ENCODE measurements around the gene EEF1AKMT4. TPM values are rescaled to one million over a fixed set of nuclear protein-coding genes. Genes with fewer than 3 reads are reported as not detected.

EEF1AKMT4 gene
- total RNA-seq, 2 donors from 2014 or later, result 4.1 to 11.7 TPM

DNA sequence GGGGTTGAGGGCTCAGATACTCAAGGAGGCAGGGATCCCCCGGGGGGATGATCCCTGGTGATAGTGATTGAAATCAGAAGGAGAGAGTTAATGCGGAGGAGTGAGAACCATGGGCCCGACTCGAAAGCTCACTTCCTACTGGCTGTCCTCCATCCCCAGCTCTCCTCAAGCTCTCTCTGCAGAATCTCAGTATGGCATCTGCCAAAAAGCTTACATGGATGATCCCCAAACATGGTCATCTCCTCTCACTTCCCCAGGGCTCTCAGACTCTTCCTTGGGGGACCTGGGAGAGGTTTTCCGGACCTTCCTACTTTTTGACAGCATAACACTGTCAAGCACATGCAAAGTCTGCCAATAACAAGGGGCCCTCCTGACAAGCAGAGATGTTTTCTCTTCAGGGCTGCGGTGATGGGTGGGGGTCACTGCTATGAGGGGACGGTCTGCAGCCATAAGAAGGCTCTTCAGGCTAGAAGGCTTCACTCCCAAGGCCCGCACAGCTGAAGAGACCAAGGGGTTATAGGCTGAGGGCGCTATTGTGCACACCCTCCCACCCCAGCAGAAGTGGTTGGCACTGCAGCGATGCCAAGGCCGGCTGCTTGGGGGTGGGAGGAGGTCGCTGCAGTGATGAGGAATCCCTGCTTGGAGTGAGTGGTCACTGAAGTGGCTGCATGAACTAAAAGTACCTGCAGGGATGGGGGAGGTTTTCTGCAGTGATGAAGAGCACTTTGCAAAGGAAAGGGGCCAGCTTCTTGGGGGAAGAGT lies 20.9 kb upstream of the EEF1AKMT4 start:
- no peak overlapping the region for H3K27ac ChIP-seq
- intact Hi-C loops (cut with DNase I), result no loop called here
- no peaks in the 10 kb centered on the region for H3K36me3 ChIP-seq
- TF ChIP-seq, protein P1, sequence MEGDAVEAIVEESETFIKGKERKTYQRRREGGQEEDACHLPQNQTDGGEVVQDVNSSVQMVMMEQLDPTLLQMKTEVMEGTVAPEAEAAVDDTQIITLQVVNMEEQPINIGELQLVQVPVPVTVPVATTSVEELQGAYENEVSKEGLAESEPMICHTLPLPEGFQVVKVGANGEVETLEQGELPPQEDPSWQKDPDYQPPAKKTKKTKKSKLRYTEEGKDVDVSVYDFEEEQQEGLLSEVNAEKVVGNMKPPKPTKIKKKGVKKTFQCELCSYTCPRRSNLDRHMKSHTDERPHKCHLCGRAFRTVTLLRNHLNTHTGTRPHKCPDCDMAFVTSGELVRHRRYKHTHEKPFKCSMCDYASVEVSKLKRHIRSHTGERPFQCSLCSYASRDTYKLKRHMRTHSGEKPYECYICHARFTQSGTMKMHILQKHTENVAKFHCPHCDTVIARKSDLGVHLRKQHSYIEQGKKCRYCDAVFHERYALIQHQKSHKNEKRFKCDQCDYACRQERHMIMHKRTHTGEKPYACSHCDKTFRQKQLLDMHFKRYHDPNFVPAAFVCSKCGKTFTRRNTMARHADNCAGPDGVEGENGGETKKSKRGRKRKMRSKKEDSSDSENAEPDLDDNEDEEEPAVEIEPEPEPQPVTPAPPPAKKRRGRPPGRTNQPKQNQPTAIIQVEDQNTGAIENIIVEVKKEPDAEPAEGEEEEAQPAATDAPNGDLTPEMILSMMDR (IDR thresholded peaks at IDR 0.05), result no peak
- H3K4me1 ChIP-seq, result peaks cover 9% of the 10 kb centered on the region
- peaks cover 36% of the 10 kb centered on the region for H3K27me3 ChIP-seq
- no peak overlapping the region for H3K9ac ChIP-seq (ENCODE audit: low read depth in 2 of 2, low read length in 2 of 2)
- no peak overlapping the region for H3K4me3 ChIP-seq
- no peak for DNase-seq
- no peaks in the 10 kb centered on the region for H3K9me3 ChIP-seq

DNA sequence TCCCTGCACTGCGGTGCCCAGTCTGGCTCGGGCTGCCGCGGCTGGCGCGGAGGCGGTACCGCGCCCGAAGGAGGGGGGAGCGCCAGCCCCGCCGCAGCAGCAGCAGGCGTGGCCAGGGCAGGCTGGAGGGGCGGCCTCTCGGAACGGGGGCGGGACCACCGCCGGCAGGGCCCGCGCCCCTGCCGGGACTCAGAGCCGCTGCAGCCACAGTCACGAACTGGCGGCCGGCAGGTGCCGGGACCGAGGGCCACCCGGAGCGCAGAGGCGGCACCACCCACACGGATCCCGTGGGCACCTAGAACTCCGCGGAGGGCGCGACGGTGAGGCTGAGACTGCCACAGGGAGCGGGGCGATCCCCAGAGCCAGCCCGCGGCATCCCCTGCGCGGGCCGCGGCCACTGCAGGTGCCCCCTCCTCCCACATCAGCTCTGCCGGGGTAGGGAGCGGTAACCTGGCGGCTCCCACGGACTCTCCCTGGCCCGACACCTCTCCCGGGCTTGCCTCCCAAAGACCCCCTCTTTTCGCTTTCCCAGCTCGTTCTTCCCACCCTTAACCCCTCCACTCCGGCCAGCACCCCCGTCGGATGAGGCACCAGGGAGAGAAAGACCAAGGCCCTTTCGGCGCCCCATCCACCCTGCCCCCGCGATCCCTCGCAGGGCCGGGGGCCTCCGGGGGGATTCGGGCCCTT lies 19.9 kb upstream of the EEF1AKMT4 start, which contains the start of gene VWA5B2:
VWA5B2 (plus strand) TSS at position 192 of the 687 bp plus-strand sequence. CDS start 944 bp downstream, outside the sequence.
- intact Hi-C loops (cut with DNase I), result no loop called here
- Histone ChIP-seq H3K27ac (no peak within 1 kb of the TSS), H3K9me3 (no peaks in the 10 kb centered on the region), H3K27me3 (peaks cover 36% of the 10 kb centered on the region), H3K4me1 (peaks cover 9% of the 10 kb centered on the region), H3K36me3 (no peaks in the 10 kb centered on the region), H3K4me3 (peak within 1 kb of the TSS; percentile 41), H3K9ac (ENCODE audit: low read depth in 2 of 2, low read length in 2 of 2) (no peak within 1 kb of the TSS)
- TF ChIP-seq, protein P1 (IDR thresholded peaks at IDR 0.05), result no peak
- DNase-seq, result peak; percentile 30

DNA sequence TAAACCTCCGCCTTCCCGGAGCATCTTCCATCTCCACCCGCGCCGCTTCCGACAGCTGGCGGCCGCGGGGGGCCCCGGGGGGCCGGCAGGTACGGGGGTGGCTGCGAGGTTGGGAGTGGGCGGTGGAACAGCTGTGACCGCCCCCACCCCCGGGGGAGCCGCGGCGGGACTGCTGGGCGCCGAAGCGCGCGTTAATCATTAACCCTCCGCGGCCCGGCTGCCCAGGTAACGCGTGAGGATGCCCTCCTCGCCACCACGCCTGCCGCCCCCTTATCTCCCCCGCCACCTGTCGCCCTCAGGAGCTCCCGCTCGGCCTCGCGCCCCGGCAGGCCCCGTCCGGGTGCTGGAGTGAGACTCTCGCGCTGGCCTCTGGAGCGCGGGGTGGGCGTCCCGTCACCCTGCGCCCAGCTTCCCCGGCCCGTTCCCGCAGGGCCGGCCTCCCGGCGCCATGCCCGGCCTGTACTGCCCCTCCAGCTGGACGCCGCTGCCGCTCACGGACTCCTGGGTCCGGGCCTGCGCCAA lies 19.3 kb upstream of the EEF1AKMT4 start:
- no peak overlapping the region for H3K27ac ChIP-seq
- no peaks in the 10 kb centered on the region for H3K9me3 ChIP-seq
- no peaks in the 10 kb centered on the region for H3K36me3 ChIP-seq
- H3K4me3 ChIP-seq, result peak overlapping the region; percentile 41
- peaks cover 9% of the 10 kb centered on the region for H3K4me1 ChIP-seq
- no peak for DNase-seq
- no peak overlapping the region for H3K9ac ChIP-seq (ENCODE audit: low read depth in 2 of 2, low read length in 2 of 2)
- H3K27me3 ChIP-seq, result peaks cover 36% of the 10 kb centered on the region
- TF ChIP-seq, protein P1 (IDR thresholded peaks at IDR 0.05), result no peak
- intact Hi-C loops (cut with DNase I), result no loop called here

DNA sequence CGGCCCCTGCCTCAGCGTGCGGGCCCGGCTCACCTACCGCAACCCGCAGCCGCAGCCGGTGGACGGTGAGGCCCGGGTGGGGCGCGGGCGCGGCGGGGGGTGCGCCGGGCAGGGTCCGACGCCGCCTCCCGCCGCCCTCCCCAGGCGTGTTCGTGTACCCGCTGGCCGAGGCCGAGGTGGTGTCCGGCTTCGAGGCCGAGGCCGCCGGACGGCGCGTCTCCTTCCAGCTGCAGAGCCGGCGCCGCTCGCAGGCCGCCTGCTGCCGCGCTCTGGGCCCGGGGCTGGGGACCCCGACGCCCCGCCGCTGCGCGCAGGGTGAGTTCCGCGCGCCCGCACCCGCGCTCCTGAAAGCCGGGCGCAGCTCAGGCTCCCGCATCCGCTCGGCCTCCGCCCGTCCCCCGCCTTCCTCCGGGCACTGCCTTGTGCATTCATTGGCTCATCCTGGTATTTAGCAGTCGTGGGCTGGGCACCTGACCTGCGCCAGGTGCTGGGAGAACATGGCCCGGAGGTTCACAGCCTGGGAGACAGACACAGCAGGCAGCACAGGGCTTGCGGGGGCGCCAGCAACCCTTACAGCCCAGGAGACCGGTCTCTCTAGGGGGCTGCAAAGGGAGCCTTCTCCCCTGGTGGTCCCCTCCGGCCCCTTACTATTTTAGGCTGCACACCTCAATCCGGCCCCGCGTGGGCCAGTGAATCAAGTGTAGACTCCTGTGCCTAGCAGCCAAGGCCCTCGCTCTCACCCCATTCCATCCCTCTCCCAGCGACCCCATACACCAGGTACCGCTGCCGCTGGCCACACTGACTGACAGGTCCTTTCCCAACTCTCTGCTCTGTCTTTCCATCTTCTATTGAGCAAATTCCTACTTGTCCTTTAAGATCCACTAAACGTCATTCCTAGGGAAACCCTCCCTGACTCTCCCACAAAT lies 18.6 kb upstream of the EEF1AKMT4 start:
- intact Hi-C loops (cut with DNase I), result no loop called here
- Histone ChIP-seq H3K27ac (no peak overlapping the region), H3K36me3 (no peaks in the 10 kb centered on the region), H3K9me3 (no peaks in the 10 kb centered on the region), H3K27me3 (peaks cover 36% of the 10 kb centered on the region), H3K4me1 (peaks cover 9% of the 10 kb centered on the region), H3K4me3 (peak overlapping the region; percentile 41), H3K9ac (ENCODE audit: low read depth in 2 of 2, low read length in 2 of 2) (no peak overlapping the region)
- peak; percentile 45 for DNase-seq
- TF ChIP-seq, protein P1 (IDR thresholded peaks at IDR 0.05), result no peak

DNA sequence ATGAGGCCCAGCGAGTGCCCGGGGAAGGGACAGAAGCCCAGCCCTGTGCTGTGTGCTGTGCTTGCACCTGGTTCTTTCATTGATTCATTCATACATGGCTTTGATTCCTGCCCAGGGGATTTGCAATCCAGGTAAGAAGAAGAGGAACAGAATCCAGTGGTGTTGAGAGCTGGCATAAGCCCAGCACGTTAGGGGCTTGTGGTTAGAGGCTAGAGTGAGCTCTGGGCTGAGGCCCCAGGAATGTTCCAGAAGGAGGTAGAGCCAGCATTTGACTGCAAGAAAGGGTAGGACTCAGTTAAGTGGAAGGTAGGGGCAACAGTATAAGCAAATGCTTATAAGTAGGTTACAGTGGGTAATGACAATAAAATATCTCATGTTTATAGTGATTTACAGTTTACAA lies 17.8 kb upstream of the EEF1AKMT4 start:
- TF ChIP-seq, protein P1 (IDR thresholded peaks at IDR 0.05), result no peak
- peaks cover 9% of the 10 kb centered on the region for H3K4me1 ChIP-seq
- H3K9me3 ChIP-seq, result no peaks in the 10 kb centered on the region
- intact Hi-C loops (cut with DNase I), result no loop called here
- peaks cover 36% of the 10 kb centered on the region for H3K27me3 ChIP-seq
- no peak overlapping the region for H3K9ac ChIP-seq (ENCODE audit: low read depth in 2 of 2, low read length in 2 of 2)
- no peak overlapping the region for H3K4me3 ChIP-seq
- no peak for DNase-seq
- no peak overlapping the region for H3K27ac ChIP-seq
- no peaks in the 10 kb centered on the region for H3K36me3 ChIP-seq
